GM06990 (cell line): ENCODE results near the gene TAF6.

Experiments used
- DNase-seq: peaks from one replicate; pipeline ENCODE4 v3.0.0-alpha.2; 2011; ENCODE audit not compliant: insufficient read length; ENCODE audit errors: extremely low read depth
- H3K27me3 ChIP-seq: replicated peaks from 2 replicates; pipeline ENCODE4 v1.6.0; 2011; ENCODE audit warnings: low read length; ENCODE audit not compliant: control insufficient read depth, insufficient read depth
- H3K36me3 ChIP-seq: 2 replicates; pipeline ENCODE4 v1.5.1; 2011; ENCODE audit warnings: low read length; ENCODE audit not compliant: control insufficient read depth, insufficient read depth
- H3K4me3 ChIP-seq: replicated peaks from 2 replicates; pipeline ENCODE4 v1.5.1; 2011; ENCODE audit warnings: low read depth, mild to moderate bottlenecking, control low read depth, low read length
- CTCF ChIP-seq: IDR thresholded peaks from 2 replicates; pipeline ENCODE4 v1.5.1; 2011; ENCODE audit warnings: low read length, control low read depth, mild to moderate bottlenecking, inconsistent platforms; ENCODE audit not compliant: insufficient read depth, poor library complexity, severe bottlenecking

Gene TAF6

GRCh38 chr7:100105534-100105933, 13.6 kb downstream of the TAF6 start:
- H3K4me3 ChIP-seq, result no peak overlapping the region
- H3K36me3 ChIP-seq, result peaks cover 14% of the 10 kb centered on the region
- H3K27me3 ChIP-seq, result no peaks in the 10 kb centered on the region
- DNase-seq, result no peak
- no peak for TF ChIP-seq CTCF

- DNase-seq, result no peak
- peaks cover 22% of the 10 kb centered on the region for H3K36me3 ChIP-seq
- H3K27me3 ChIP-seq, result no peaks in the 10 kb centered on the region
- no peak overlapping the region for H3K4me3 ChIP-seq
- no peak for TF ChIP-seq CTCF
Observed at GRCh38 chr7:100102950-100103840, 16.0 kb downstream of the TAF6 start.

- Histone ChIP-seq H3K36me3 (peaks cover 31% of the 10 kb centered on the region), H3K4me3 (peak within 1 kb of the TSS; percentile 83), H3K27me3 (no peaks in the 10 kb centered on the region)
- no peak for TF ChIP-seq CTCF
- peak; percentile 99 for DNase-seq
Observed at GRCh38 chr7:100101016-100101862, 17.9 kb downstream of the TAF6 start, which contains the start of the genes AP4M1 and MCM7. Gene AP4M1, plus strand, starts transcription at chr7:100101643. Its CDS starts 72 bp downstream, at chr7:100101715. Gene MCM7, minus strand, starts transcription at chr7:100101397. Its CDS starts 103 bp downstream, at chr7:100101294.

- H3K4me3 ChIP-seq, result peak overlapping the region; percentile 83
- peaks cover 34% of the 10 kb centered on the region for H3K36me3 ChIP-seq
Observed at GRCh38 chr7:100100420-100101015, 18.6 kb downstream of the TAF6 start.

More at GRCh38 chr7:100100420-100101015, 18.6 kb downstream of the TAF6 start:
- TF ChIP-seq CTCF, result no peak
- no peaks in the 10 kb centered on the region for H3K27me3 ChIP-seq
- peak; percentile 96 for DNase-seq
